Breast epithelium (tissue), 3 donors: ENCODE results near the gene MAK.

Source experiments
- POLR2A ChIP-seq: fragments of 450-650 bp; IDR thresholded peaks from one replicate; pipeline ENCODE4 v1.6.1; 2016; ENCODE audit warnings: antibody characterized with exemption, mild to moderate bottlenecking, moderate library complexity
- TF ChIP-seq, protein P1 (sequence below), 3 donors: fragments of 450-650 bp; IDR thresholded peaks; one replicate each; pipeline ENCODE4 v1.5.1; 2016 to 2017; ENCODE audit warnings: antibody characterized with exemption in 3 of 3, mild to moderate bottlenecking in 3 of 3, moderate library complexity in 3 of 3

GRCh38 chr6:10875026-10875425 lies 36.7 kb upstream of the MAK start:
- TF ChIP-seq, protein P1, sequence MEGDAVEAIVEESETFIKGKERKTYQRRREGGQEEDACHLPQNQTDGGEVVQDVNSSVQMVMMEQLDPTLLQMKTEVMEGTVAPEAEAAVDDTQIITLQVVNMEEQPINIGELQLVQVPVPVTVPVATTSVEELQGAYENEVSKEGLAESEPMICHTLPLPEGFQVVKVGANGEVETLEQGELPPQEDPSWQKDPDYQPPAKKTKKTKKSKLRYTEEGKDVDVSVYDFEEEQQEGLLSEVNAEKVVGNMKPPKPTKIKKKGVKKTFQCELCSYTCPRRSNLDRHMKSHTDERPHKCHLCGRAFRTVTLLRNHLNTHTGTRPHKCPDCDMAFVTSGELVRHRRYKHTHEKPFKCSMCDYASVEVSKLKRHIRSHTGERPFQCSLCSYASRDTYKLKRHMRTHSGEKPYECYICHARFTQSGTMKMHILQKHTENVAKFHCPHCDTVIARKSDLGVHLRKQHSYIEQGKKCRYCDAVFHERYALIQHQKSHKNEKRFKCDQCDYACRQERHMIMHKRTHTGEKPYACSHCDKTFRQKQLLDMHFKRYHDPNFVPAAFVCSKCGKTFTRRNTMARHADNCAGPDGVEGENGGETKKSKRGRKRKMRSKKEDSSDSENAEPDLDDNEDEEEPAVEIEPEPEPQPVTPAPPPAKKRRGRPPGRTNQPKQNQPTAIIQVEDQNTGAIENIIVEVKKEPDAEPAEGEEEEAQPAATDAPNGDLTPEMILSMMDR (IDR thresholded peaks at IDR 0.05), result no peak
- no peak for TF ChIP-seq POLR2A
